K562 (cell line): ENCODE results near the gene CEP85L. TPM values are rescaled to one million over a fixed set of nuclear protein-coding genes. Genes with fewer than 3 reads are reported as not detected.
A peak's percentile ranks its signal among the peaks of the same experiment; 100 is the strongest.

Experiments used
- DEAF1 ChIP-seq: fragments of 450-650 bp; formaldehyde crosslinking; IDR thresholded peaks from 2 replicates; pipeline ENCODE4 v1.4.0; 2020; ENCODE audit warnings: mild to moderate bottlenecking, moderate library complexity
- ELF1 ChIP-seq: fragments of 200-800 bp; sonication (Bioruptor generic); IDR thresholded peaks from 2 replicates; pipeline ENCODE4 v1.6.1; 2016; ENCODE audit warnings: missing genetic modification characterization, missing compliant biosample characterization
- FIP1L1 ChIP-seq: fragments of 200-400 bp; formaldehyde crosslinking; IDR thresholded peaks from 2 replicates; pipeline ENCODE4 v1.6.1; 2018; ENCODE audit warnings: mild to moderate bottlenecking, low read depth, low read length; ENCODE audit not compliant: poor library complexity, severe bottlenecking
- GTF2E2 ChIP-seq: fragments of 200-800 bp; sonication (Bioruptor generic); IDR thresholded peaks from 2 replicates; pipeline ENCODE4 v1.6.1; 2016; ENCODE audit warnings: missing genetic modification characterization, missing compliant biosample characterization
- HDAC2 ChIP-seq: fragments of 450-650 bp; IDR thresholded peaks from 2 replicates; pipeline ENCODE4 v1.6.1; 2016; ENCODE audit warnings: mild to moderate bottlenecking
- HNRNPK ChIP-seq: fragments of 200-400 bp; formaldehyde crosslinking; IDR thresholded peaks from one replicate; pipeline ENCODE4 v1.6.1; 2018; ENCODE audit warnings: mild to moderate bottlenecking, low read depth, low read length; ENCODE audit not compliant: poor library complexity, severe bottlenecking
- KLF13 ChIP-seq: fragments of 450-650 bp; IDR thresholded peaks from 2 replicates; pipeline ENCODE4 v1.6.1; 2016; ENCODE audit warnings: missing genetic modification characterization, low read depth, mild to moderate bottlenecking, missing compliant biosample characterization, moderate library complexity, borderline replicate concordance
- RBM25 ChIP-seq: fragments of 200-400 bp; formaldehyde crosslinking; IDR thresholded peaks from 2 replicates; pipeline ENCODE4 v1.6.1; 2018; ENCODE audit warnings: low read length, low read depth, moderate library complexity; ENCODE audit not compliant: severe bottlenecking
- TEAD1 ChIP-seq, 2 experiments: fragments of 450-650 bp in 1 of 2; sonication (generic) in 1 of 2; formaldehyde crosslinking; IDR thresholded peaks; 2 replicates each; pipeline versions ENCODE4 v1.4.0 to v1.8.0; 2020 to 2022; ENCODE audit warnings: mild to moderate bottlenecking in 2 of 2, missing genetic modification reagents in 1 of 2
- ZNF133 ChIP-seq: fragments of 250-450 bp; sonication (Bioruptor Pico); IDR thresholded peaks from 2 replicates; pipeline ENCODE4 v1.4.0; 2020; ENCODE audit warnings: mild to moderate bottlenecking
- ZNF224 ChIP-seq: sonication (generic); formaldehyde crosslinking; IDR thresholded peaks from 2 replicates; pipeline ENCODE4 v1.8.0; 2022; ENCODE audit warnings: mild to moderate bottlenecking, missing genetic modification reagents
- ZNF445 ChIP-seq: fragments of 250-450 bp; sonication (Bioruptor Pico); IDR thresholded peaks from 2 replicates; pipeline ENCODE4 v1.4.0; 2020; ENCODE audit warnings: low read depth, mild to moderate bottlenecking, moderate library complexity
- polyA plus RNA-seq, 8 experiments: library from polyadenylated mRNA; depleted of rRNA in 4 of 8; stranded (reverse) in 5 of 8; unstranded in 3 of 8; fragments of >200 nt; fragmentation: Nextera tagmentation in 2 of 8; fragmentation: Illumina TruSeq in 1 of 8; extraction: Ambion mirVana in 2 of 8; extraction: Trizol in 1 of 8; gene quantifications; 2 replicates each; pipeline versions ENCODE4 v1.2.1 to v1.2.3, GENCODE V29; 2011 to 2014; ENCODE audit warnings: inconsistent platforms in 1 of 8, missing spikeins in 1 of 8
- total RNA-seq, 7 experiments: library from RNA; depleted of rRNA in 6 of 7; stranded (reverse); fragments of >200 nt in 6 of 7; fragmentation: Illumina TruSeq in 2 of 7; extraction: Trizol in 2 of 7; gene quantifications; 2 replicates each; pipeline versions ENCODE4 v1.2.1 to v1.2.3, GENCODE V29; 2011 to 2021; ENCODE audit warnings: low replicate concordance in 1 of 7
- TF ChIP-seq, protein P1 (sequence below): sonication (generic); formaldehyde crosslinking; IDR thresholded peaks from 2 replicates; pipeline ENCODE4 v1.8.1; 2023; ENCODE audit warnings: mild to moderate bottlenecking, missing genetic modification reagents

Gene CEP85L
- total and polyA plus RNA-seq, 9 of the 15 experiments (the other 6 are each of a cell fraction or from before 2014, with no cell fraction given) = 4.5 to 15.8 (median 8.3) TPM

- TF ChIP-seq HDAC2 (no peak), ZNF445 (CRISPR knock-in tag) (no peak), ZNF224 (0 out of 2 replicates have a peak, but pooled peaks have one; percentile 13), FIP1L1 (peak; percentile 80), HNRNPK (peak; percentile 12), TEAD1 (CRISPR knock-in tag; IDR thresholded peaks at IDR 0.05) (peak in 1 of 2 experiments; percentile 55; a peak in 1 of 4 replicates), RBM25 (no peak), ZNF133 (no peak), KLF13 (tag) (no peak), DEAF1 (CRISPR knock-in tag) (no peak), GTF2E2 (0 out of 2 replicates have a peak, but pooled peaks have one; percentile 34), ELF1 (no peak)
- TF ChIP-seq, protein P1, sequence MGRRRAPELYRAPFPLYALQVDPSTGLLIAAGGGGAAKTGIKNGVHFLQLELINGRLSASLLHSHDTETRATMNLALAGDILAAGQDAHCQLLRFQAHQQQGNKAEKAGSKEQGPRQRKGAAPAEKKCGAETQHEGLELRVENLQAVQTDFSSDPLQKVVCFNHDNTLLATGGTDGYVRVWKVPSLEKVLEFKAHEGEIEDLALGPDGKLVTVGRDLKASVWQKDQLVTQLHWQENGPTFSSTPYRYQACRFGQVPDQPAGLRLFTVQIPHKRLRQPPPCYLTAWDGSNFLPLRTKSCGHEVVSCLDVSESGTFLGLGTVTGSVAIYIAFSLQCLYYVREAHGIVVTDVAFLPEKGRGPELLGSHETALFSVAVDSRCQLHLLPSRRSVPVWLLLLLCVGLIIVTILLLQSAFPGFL (CRISPR knock-in tag) = 0 out of 2 replicates have a peak, but pooled peaks have one; percentile 55
Observed at GRCh38 chr6:118650582-118651281, 659 bp downstream of the CEP85L start (continued).
